GM18858 (cell line): ENCODE results near the gene TRPM8.

ENCODE experiments used
- ATAC-seq: cut with Tn5 transposase; IDR thresholded peaks from one replicate; pipeline ENCODE4 v1.9.1; 2021; ENCODE audit not compliant: unreplicated experiment

TRPM8 gene

DNA sequence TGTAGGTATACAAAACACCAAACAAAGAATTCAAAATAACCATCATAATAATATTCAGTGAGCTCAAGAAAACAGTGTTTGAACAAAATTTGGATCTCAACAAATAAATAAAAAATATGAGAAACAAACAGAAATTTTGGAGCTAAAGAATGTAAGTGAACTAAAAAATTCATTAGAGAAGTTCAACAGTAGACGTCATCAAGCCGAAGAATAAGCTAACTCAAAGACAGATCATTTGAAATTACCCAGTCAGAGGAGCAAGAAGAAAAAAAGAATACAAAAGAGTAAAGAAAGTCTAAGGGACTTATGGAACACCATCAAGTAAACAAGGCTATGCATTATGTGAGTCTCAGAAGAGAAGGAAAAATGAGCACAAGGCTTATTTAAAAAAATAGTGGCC lies 116.7 kb downstream of the TRPM8 start:
- no peak for ATAC-seq

DNA sequence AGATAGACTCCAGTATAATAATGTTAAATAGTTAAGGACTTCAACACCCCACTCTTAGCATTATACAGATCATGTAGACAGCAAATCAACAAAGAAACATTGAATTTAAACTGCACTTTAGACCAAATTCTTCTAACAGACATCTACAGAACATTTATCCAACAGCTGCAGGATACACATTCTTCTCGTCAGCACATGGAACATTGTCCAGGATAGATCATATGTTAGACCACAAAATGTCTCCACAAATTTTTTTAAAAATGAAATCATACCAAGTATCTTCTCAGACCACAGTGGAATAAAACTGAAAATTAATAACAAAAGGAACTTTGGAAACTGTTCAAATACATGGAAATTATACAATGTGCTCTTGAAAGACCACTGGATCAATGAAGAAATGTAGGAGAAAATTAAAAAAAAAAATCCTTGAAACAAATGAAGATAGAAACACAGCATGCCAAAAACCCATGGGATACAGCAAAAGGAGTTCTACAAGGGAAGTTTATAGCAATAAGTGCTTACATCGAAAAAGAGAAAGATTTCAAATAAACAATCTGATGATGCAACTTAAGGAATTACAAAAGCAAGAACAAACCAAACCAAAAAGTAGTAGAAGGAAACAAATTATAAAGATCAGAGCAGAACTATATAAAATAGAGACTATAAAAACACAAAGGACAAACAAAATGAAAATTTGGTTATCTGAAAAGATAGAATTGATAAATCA lies 121.1 kb downstream of the TRPM8 start:
- no peak for ATAC-seq

GRCh38 chr2:234044157-234044556 lies 127.0 kb downstream of the TRPM8 start:
- ATAC-seq = no peak

DNA sequence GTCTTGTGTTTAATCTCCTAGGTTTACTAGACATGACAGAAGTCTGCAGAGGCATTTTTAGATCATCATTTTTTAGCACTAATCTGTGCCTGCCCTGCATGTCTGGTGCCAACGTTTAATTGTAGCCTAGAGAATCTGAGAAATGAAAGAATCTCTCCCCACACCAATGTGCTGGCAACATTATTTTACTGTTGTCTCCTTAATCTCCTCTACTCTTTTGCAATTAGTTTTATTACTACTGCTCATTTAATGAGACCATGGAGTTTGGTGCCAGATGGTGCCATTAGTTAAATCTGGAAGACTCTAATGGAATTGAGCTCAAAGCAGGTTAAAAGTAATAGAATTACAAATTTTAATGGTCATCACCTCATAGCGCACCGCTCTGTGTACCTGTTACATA lies 129.3 kb downstream of the TRPM8 start:
- ATAC-seq = no peak

- no peak for ATAC-seq
Observed at GRCh38 chr2:234047361-234047760, 130.2 kb downstream of the TRPM8 start.

DNA sequence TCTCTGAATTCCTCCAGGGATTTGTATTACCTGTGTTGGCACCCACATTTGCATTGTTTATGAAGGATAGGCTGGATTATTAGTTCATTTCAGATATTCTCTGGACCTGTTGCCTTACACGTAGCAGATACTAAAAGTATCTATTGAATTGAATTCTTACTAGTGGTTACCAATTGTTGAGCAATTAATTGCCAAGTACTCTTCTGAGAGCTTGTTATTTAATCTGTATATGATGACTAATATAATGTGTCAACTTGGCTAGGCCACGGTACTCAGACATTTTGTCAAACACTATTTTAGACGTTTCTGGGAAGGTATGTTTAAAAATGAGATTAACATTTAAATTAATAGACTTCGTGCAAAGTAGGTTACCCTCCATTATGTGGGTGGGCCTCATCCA lies 130.9 kb downstream of the TRPM8 start:
- no peak for ATAC-seq

DNA sequence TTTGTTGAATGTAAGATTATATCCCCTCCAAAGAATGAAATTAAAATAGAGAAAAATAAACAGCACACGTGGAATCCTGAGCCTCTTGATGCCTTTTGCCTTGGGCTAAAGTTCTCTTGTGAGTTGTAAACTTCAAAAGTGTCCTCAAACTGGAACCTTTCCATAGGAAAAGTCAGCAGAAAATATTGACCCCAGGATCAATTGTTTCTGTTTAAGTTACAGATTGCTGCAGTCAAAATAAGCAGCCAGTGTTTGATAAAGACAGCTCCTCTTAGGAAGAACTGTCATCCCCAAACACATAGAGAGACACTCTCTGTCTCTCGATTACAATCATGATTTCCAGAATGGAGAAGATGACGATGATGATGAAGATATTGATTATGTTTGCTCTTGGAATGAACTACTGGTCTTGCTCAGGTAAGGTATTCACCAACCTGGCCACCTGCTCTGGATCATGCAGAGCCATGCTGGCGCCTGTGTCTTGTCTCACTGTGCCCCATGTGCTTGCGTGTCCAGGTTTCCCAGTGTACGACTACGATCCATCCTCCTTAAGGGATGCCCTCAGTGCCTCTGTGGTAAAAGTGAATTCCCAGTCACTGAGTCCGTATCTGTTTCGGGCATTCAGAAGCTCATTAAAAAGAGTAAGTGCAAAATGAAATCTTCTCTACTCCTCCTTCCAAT lies 133.4 kb downstream of the TRPM8 start, which contains the start of gene SPP2:
TSS of gene SPP2 (plus strand) at position 248 of the 681 bp plus-strand sequence. CDS start at position 333, 85 bp downstream.
- no peak for ATAC-seq

GRCh38 chr2:234051374-234052070 lies 134.3 kb downstream of the TRPM8 start:
- no peak for ATAC-seq

GRCh38 chr2:234058881-234059280 lies 141.7 kb downstream of the TRPM8 start:
- no peak for ATAC-seq

- no peak for ATAC-seq
Observed at GRCh38 chr2:234060236-234060635, 143.1 kb downstream of the TRPM8 start.

GRCh38 chr2:234061624-234062257 lies 144.6 kb downstream of the TRPM8 start:
- no peak for ATAC-seq

- no peak for ATAC-seq
Observed at GRCh38 chr2:234066587-234066986, 149.4 kb downstream of the TRPM8 start.
